A673 (cell line): ENCODE results near the gene CDK13. TPM values are rescaled to one million over a fixed set of nuclear protein-coding genes. Genes with fewer than 3 reads are reported as not detected.

Source experiments
- BruUV-seq: library from RNA; stranded (reverse); fragments of 400-500 nt; replicated peaks from 2 replicates; lab custom pipeline; 2021; lab: Mats Ljungman, UMichigan
- CTCF ChIA-PET: fragments of 300-600 bp; sonication (Branson Sonifier 250); formaldehyde crosslinking; loops from one replicate; lab custom pipeline; 2022; ENCODE audit warnings: antibody characterized with exemption; lab: Charles Lee
- POLR2A ChIA-PET: fragments of 300-600 bp; sonication (Branson Sonifier 250); formaldehyde crosslinking; loops from one replicate; lab custom pipeline; 2022; ENCODE audit warnings: antibody characterized with exemption; ENCODE audit not compliant: low non-redundant PET; lab: Charles Lee
- DNase-seq: peaks from one replicate; pipeline ENCODE4 v3.0.0-alpha.2; 2015; ENCODE audit warnings: low spot score
- H3K27ac ChIP-seq: fragments of 200-600 bp; sonication (generic); 2 replicates; pipeline ENCODE4 v1.5.1; 2016; ENCODE audit warnings: mixed run types, low read depth, mild to moderate bottlenecking, mixed read lengths, antibody characterized with exemption, low read length; ENCODE audit not compliant: poor library complexity, severe bottlenecking
- H3K27me3 ChIP-seq: fragments of 200-600 bp; sonication (generic); replicated peaks from 2 replicates; pipeline ENCODE4 v1.6.1; 2017; ENCODE audit warnings: mixed run types, low read depth, mild to moderate bottlenecking, mixed read lengths, antibody characterized with exemption, low read length; ENCODE audit not compliant: insufficient read depth, poor library complexity
- H3K36me3 ChIP-seq: fragments of 200-600 bp; sonication (generic); 2 replicates; pipeline ENCODE4 v1.6.1; 2016; ENCODE audit warnings: mixed run types, mild to moderate bottlenecking, mixed read lengths, antibody characterized with exemption, low read length; ENCODE audit not compliant: insufficient read depth, poor library complexity, severe bottlenecking
- H3K4me1 ChIP-seq: fragments of 200-600 bp; sonication (generic); 2 replicates; pipeline ENCODE4 v1.6.1; 2017; ENCODE audit warnings: mixed run types, mild to moderate bottlenecking, mixed read lengths, antibody characterized with exemption, low read length; ENCODE audit not compliant: insufficient read depth, poor library complexity, severe bottlenecking
- H3K4me3 ChIP-seq: fragments of 200-600 bp; sonication (generic); 2 replicates; pipeline ENCODE4 v1.5.1; 2016; ENCODE audit warnings: low read depth, mixed run types, mild to moderate bottlenecking, mixed read lengths, low read length; ENCODE audit not compliant: poor library complexity, severe bottlenecking
- H3K9me3 ChIP-seq: fragments of 200-600 bp; sonication (generic); 2 replicates; pipeline ENCODE4 v1.6.1; 2016; ENCODE audit warnings: mixed run types, low read depth, mild to moderate bottlenecking, mixed read lengths, antibody characterized with exemption, low read length; ENCODE audit not compliant: poor library complexity, severe bottlenecking
- EZH2 ChIP-seq: fragments of 200-600 bp; sonication (generic); IDR thresholded peaks from 2 replicates; pipeline ENCODE4 v1.6.1; 2017; ENCODE audit warnings: borderline replicate concordance, low read depth, mild to moderate bottlenecking, mixed read lengths, antibody characterized with exemption, low read length; ENCODE audit not compliant: poor library complexity, severe bottlenecking
- intact Hi-C: fragments of 100-400 bp; cut with micrococcal nuclease; formaldehyde crosslinking; loops from one replicate; pipeline ENCODE4 v1.10.0; 2022; ENCODE audit not compliant: unreplicated experiment
- total RNA-seq: library from RNA; stranded (reverse); gene quantifications from 2 replicates; pipeline ENCODE4 v1.2.3, GENCODE V29; 2021
- TF ChIP-seq, protein P1 (sequence below): fragments of 300-800, 200-600 bp; sonication (generic); conservative IDR thresholded peaks from 2 replicates; pipeline ENCODE4 v1.5.1; 2017; ENCODE audit warnings: low read depth, mild to moderate bottlenecking, antibody characterized with exemption, low read length, moderate library complexity, mixed read lengths

Gene CDK13
- total RNA-seq, 1 experiment from 2014 or later, result 56.6 TPM

DNA sequence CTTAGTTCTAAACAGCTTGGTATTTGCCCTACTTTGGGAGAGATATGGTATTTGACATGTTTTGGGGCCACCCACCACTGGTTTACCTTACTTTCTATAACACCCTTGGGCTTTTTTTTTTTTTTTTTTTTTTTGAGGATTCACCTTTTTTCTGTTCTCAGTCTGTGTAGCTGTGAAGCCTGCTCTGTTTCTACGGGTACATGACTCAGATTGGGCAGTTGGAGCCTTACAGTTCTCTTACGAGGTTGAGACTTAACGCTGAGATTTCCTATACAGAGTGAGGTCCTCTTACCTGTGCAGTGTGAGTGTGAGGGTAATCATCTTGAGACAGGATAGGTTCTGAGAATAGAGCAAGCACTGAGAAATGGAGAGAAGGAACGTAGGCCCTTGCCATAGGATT is 77.5 kb downstream of the CDK13 start:
- ChIA-PET POLR2A (no interaction called here), CTCF (no interaction called here)
- BruUV-seq, result no TSS peak
- Histone ChIP-seq H3K4me1 (no peaks in the 10 kb centered on the region), H3K9me3 (no peaks in the 10 kb centered on the region), H3K27ac (no peak overlapping the region), H3K36me3 (peaks cover 5% of the 10 kb centered on the region), H3K4me3 (no peak overlapping the region), H3K27me3 (no peaks in the 10 kb centered on the region)
- DNase-seq, result no peak
- intact Hi-C loops, result no loop called here
- TF ChIP-seq, protein P1, sequence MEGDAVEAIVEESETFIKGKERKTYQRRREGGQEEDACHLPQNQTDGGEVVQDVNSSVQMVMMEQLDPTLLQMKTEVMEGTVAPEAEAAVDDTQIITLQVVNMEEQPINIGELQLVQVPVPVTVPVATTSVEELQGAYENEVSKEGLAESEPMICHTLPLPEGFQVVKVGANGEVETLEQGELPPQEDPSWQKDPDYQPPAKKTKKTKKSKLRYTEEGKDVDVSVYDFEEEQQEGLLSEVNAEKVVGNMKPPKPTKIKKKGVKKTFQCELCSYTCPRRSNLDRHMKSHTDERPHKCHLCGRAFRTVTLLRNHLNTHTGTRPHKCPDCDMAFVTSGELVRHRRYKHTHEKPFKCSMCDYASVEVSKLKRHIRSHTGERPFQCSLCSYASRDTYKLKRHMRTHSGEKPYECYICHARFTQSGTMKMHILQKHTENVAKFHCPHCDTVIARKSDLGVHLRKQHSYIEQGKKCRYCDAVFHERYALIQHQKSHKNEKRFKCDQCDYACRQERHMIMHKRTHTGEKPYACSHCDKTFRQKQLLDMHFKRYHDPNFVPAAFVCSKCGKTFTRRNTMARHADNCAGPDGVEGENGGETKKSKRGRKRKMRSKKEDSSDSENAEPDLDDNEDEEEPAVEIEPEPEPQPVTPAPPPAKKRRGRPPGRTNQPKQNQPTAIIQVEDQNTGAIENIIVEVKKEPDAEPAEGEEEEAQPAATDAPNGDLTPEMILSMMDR, result no peak
- no peak for TF ChIP-seq EZH2

GRCh38 chr7:40033826-40034225 is 83.8 kb downstream of the CDK13 start:
- H3K27me3 ChIP-seq, result no peaks in the 10 kb centered on the region
- CTCF ChIA-PET, result no interaction called here
- intact Hi-C loops, result no loop called here
- no peak overlapping the region for H3K27ac ChIP-seq
- no peak overlapping the region for H3K4me3 ChIP-seq
- no TSS peak for BruUV-seq
- no peaks in the 10 kb centered on the region for H3K4me1 ChIP-seq
- TF ChIP-seq, protein P1, result no peak
- TF ChIP-seq EZH2, result no peak
- POLR2A ChIA-PET, result no interaction called here
- no peaks in the 10 kb centered on the region for H3K9me3 ChIP-seq
- no peaks in the 10 kb centered on the region for H3K36me3 ChIP-seq
- DNase-seq, result no peak

DNA sequence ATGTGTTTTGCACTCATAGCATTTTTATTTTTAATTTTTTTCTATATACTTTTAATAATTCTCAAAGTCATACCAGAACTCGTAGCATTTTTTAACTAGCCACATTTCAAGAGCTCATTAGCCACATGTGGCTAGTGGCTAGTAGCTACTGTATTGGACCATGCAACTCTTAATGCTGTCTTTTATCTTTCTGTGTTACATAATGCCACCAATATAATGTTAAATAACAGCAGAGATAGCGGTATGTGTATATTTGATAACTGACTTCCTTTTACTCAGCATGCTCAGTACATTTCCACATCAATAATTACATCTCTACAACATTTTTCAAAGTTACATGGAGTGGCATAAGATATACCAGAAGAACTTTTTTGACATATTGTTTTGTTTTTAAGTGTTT is 91.4 kb downstream of the CDK13 start:
- POLR2A ChIA-PET, result no interaction called here

More for the DNA sequence above, 91.4 kb downstream of the CDK13 start:
- DNase-seq, result no peak
- Histone ChIP-seq H3K4me3 (no peak overlapping the region), H3K27me3 (no peaks in the 10 kb centered on the region), H3K9me3 (no peaks in the 10 kb centered on the region), H3K27ac (no peak overlapping the region), H3K4me1 (no peaks in the 10 kb centered on the region), H3K36me3 (no peaks in the 10 kb centered on the region)
- intact Hi-C loops, result no loop called here
- TF ChIP-seq, protein P1, result no peak
- no peak for TF ChIP-seq EZH2
- BruUV-seq, result no TSS peak
- CTCF ChIA-PET, result no interaction called here
